Transverse colon (tissue), 4 donors: Measurements from ENCODE around the gene CLIP3.

Experiments
- CTCF ChIP-seq, 5 experiments: fragments of 200-600 bp in 3 of 5; fragments of 450-650 bp in 2 of 5; sonication (generic) in 3 of 5; IDR thresholded peaks; 1 replicate in 2 of 5; 2 replicates in 3 of 5; pipeline ENCODE4 v1.5.1; 2016 to 2017; ENCODE audit warnings: antibody characterized with exemption in 5 of 5, inconsistent platforms in 3 of 5, mild to moderate bottlenecking in 2 of 5, moderate library complexity in 1 of 5
- POLR2AphosphoS5 ChIP-seq, 3 donors: sonication (generic); formaldehyde crosslinking; IDR thresholded peaks; one replicate each; pipeline ENCODE4 v1.6.1; 2016; ENCODE audit warnings: antibody characterized with exemption in 3 of 3

GRCh38 chr19:35966771-35967170, 65.9 kb downstream of the CLIP3 start:
- no peak for TF ChIP-seq CTCF (IDR thresholded peaks at IDR 0.05)
- no peak for TF ChIP-seq POLR2AphosphoS5 (IDR thresholded peaks at IDR 0.05)
